VCaP (cell line): ENCODE data around the gene CFAP99.

Experiments used
- H3K27ac ChIP-seq: fragments of 450-650 bp; 2 replicates; pipeline ENCODE4 v1.5.1; 2017
- CTCF ChIP-seq: fragments of 450-650 bp; conservative IDR thresholded peaks from 2 replicates; pipeline ENCODE4 v1.5.1; 2017; ENCODE audit warnings: mild to moderate bottlenecking, moderate library complexity

Gene CFAP99

GRCh38 chr4:2399631-2400190 is 19.0 kb upstream of the CFAP99 start:
- TF ChIP-seq CTCF: no peak
- no peak overlapping the region for H3K27ac ChIP-seq

DNA sequence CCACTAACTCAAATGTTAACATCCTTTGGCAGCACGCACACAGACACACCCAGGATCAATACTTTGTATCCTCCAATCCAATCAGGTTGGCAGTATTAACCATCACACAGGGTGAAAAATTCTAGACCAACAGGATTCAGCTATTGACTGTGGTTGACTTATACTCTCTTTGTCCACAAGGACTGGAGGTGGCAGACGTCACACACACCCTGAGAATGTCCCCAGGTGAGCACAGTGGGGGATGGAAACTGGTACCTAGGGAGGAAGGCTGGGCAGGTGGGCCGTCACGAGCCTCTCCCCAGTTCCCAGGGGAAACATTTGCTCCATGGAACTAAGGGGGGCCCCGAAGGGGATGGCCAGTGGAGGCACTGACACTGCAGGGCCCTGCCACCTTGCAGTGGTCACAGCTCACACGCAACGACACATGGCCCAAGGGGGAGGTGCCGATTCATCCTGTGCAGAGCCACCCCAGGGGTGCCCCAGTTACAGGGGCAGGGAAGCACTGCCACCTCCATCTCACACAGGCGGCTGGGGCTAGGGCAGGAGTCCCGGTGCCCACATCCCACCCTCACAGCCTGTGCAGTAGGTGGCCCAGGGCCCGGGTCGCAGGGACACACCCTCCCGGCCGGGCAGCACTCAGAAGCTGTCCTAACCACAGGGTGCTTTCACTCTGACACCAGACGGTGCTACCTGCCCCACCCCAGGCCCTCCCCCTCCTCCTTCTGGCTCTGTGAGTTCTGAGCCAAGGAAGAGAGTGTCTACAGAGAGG is 17.7 kb upstream of the CFAP99 start:
- H3K27ac ChIP-seq: peak overlapping the region; percentile 33; the same call in 1 of the 2 replicates
- TF ChIP-seq CTCF: no peak

- H3K27ac ChIP-seq: peak overlapping the region; percentile 33; the same call in 1 of the 2 replicates
- TF ChIP-seq CTCF: no peak
Measured at GRCh38 chr4:2401610-2401983, 17.2 kb upstream of the CFAP99 start.

DNA sequence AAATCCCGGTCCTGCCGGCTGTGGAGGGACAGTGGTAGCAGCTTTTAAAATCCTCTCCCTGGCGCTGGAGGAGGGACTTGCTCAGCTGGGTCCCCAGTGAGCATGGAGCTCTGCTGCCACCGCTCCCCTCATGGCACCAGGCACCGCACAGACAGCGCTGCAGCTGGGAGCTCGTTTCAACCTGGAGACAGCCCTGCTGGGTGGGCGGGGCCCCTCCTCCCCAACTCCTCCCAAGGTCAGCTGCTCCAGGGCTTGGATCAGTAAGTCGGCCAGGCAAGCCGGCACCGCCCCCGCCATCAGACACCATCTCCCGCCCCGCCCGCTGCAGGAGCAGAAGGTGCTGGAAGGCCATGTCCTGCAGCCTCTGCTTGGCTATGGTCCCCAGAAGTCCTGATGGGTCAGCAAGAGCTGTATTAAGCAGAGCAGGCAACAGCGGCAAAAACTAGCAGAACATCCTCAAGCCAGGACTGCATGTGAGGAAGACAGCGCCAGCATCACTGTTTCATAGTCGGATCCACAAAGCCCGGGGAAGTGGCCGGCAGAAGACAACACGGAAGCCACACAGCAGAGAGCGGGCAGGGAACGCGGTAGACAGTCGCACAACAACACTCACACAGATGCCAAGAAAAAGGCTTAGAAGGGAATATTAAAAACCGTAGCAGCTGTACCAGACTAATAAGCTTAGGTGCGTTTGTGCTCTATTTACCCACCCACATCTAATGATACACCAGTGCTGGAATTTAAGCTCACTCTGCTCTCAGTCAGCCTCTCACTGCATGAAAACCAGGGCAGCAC is 16.5 kb upstream of the CFAP99 start:
- TF ChIP-seq CTCF: no peak
- H3K27ac ChIP-seq: peak overlapping the region; percentile 33

- peak overlapping the region; percentile 33 for H3K27ac ChIP-seq
- no peak for TF ChIP-seq CTCF
Measured at GRCh38 chr4:2402941-2403340, 15.8 kb upstream of the CFAP99 start.

DNA sequence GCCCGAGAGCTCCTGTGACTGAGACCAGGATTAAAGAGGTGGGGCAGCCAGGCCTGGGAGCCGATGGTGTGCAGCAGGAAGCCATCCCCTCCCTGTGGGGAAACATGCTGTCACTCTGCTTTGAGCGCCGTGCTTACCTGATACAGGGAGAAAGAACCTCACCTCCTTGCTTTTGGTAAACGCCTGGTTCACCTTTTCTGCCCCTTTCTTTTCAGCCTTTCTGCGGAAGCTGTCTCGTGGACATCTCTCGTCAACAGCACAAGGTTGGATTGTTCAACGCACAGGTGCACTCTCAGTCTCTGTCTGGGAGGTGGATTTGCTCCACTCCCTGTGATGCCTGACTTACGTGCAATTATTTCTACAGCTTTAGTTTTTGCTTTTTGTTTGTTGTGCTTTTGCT is 12.3 kb upstream of the CFAP99 start:
- H3K27ac ChIP-seq: no peak overlapping the region
- TF ChIP-seq CTCF: no peak

DNA sequence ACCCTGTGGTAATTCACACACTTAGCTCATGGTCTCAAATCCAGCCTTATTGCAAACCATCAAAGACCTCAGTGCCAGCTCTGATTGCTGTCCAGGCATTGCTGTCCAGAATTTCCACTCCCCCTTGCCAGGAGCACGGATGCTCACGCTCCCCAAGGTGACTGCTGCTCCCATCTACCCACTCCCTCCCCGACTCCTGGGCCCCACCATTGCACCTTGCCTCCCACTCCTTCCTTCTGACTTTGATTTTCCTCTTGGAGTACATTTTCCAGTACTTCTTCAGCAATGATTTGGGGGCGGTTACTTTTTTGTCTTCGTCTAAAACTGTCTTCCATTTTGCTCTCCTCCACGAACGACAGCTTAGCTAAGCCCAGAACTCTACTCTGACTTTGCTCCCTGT is 11.8 kb upstream of the CFAP99 start:
- TF ChIP-seq CTCF: no peak
- no peak overlapping the region for H3K27ac ChIP-seq
